DND-41 (cell line): Measurements from ENCODE around the gene STON2.

Source experiments
- CTCF ChIP-seq: IDR thresholded peaks from 2 replicates; pipeline ENCODE4 v1.5.1; 2012; ENCODE audit warnings: borderline replicate concordance, low read length, moderate library complexity, mild to moderate bottlenecking; ENCODE audit not compliant: poor library complexity, severe bottlenecking; ENCODE audit errors: extremely low read depth
- EZH2 ChIP-seq: IDR thresholded peaks from 3 replicates; pipeline ENCODE4 v1.6.1; 2012; ENCODE audit warnings: borderline replicate concordance, low read depth, mild to moderate bottlenecking, moderate library complexity, low read length, inconsistent platforms; ENCODE audit not compliant: severe bottlenecking

GRCh38 chr14:81385419-81385818 is 14.7 kb downstream of the STON2 start:
- no peak for TF ChIP-seq CTCF
- TF ChIP-seq EZH2 = no peak
